WERI-Rb-1 (cell line): Measurements from ENCODE around the gene POLR2H.

Experiments used
- DNase-seq: peaks from one replicate; pipeline ENCODE4 v3.0.0-alpha.2; 2020
- H3K27ac ChIP-seq: fragments of 250-450 bp; sonication (Bioruptor Pico); 2 replicates; pipeline ENCODE4 v1.5.1; 2020; ENCODE audit warnings: mild to moderate bottlenecking, moderate library complexity
- H3K27me3 ChIP-seq: fragments of 250-450 bp; sonication (Bioruptor Pico); 2 replicates; pipeline ENCODE4 v1.5.1; 2021; ENCODE audit warnings: mild to moderate bottlenecking, low read depth, moderate library complexity; ENCODE audit not compliant: insufficient read depth, severe bottlenecking
- H3K36me3 ChIP-seq: fragments of 250-450 bp; sonication (Bioruptor Pico); 2 replicates; pipeline ENCODE4 v1.5.1; 2020; ENCODE audit warnings: mild to moderate bottlenecking, moderate library complexity
- H3K4me3 ChIP-seq: 2 replicates; pipeline ENCODE4 v1.5.1; 2011; ENCODE audit warnings: low read depth, mild to moderate bottlenecking, control low read depth, low read length
- H3K9me3 ChIP-seq: fragments of 250-450 bp; sonication (Bioruptor Pico); 2 replicates; pipeline ENCODE4 v1.5.1; 2021; ENCODE audit warnings: mild to moderate bottlenecking, moderate library complexity; ENCODE audit not compliant: severe bottlenecking
- CTCF ChIP-seq: IDR thresholded peaks from 2 replicates; pipeline ENCODE4 v1.5.1; 2011; ENCODE audit warnings: low read depth, mild to moderate bottlenecking, control low read depth, inconsistent platforms, low read length

Gene POLR2H

GRCh38 chr3:184325269-184325668, 36.2 kb upstream of the POLR2H start:
- Histone ChIP-seq H3K27ac (no peak overlapping the region), H3K4me3 (no peak overlapping the region), H3K27me3 (no peaks in the 10 kb centered on the region), H3K9me3 (no peaks in the 10 kb centered on the region), H3K36me3 (peaks cover 99% of the 10 kb centered on the region)
- no peak for TF ChIP-seq CTCF
- no peak for DNase-seq

GRCh38 chr3:184325715-184326369, 35.7 kb upstream of the POLR2H start:
- Histone ChIP-seq H3K4me3 (no peak overlapping the region), H3K9me3 (no peaks in the 10 kb centered on the region), H3K36me3 (peaks cover 99% of the 10 kb centered on the region), H3K27me3 (no peaks in the 10 kb centered on the region), H3K27ac (no peak overlapping the region)
- TF ChIP-seq CTCF = no peak
- DNase-seq = no peak

GRCh38 chr3:184327171-184327570, 34.3 kb upstream of the POLR2H start:
- H3K9me3 ChIP-seq = no peaks in the 10 kb centered on the region
- no peaks in the 10 kb centered on the region for H3K27me3 ChIP-seq
- peaks cover 99% of the 10 kb centered on the region for H3K36me3 ChIP-seq
- no peak for DNase-seq
- no peak overlapping the region for H3K4me3 ChIP-seq
- no peak overlapping the region for H3K27ac ChIP-seq
- TF ChIP-seq CTCF = no peak

- no peaks in the 10 kb centered on the region for H3K9me3 ChIP-seq
- H3K36me3 ChIP-seq = peaks cover 99% of the 10 kb centered on the region
- DNase-seq = no peak
- no peak for TF ChIP-seq CTCF
- H3K27me3 ChIP-seq = no peaks in the 10 kb centered on the region
- H3K4me3 ChIP-seq = no peak overlapping the region
- no peak overlapping the region for H3K27ac ChIP-seq
Measured at GRCh38 chr3:184328516-184328915, 33.0 kb upstream of the POLR2H start.

GRCh38 chr3:184332370-184333090, 29.0 kb upstream of the POLR2H start:
- Histone ChIP-seq H3K27ac (no peak overlapping the region), H3K9me3 (no peaks in the 10 kb centered on the region), H3K4me3 (no peak overlapping the region), H3K27me3 (no peaks in the 10 kb centered on the region), H3K36me3 (peaks cover 80% of the 10 kb centered on the region)
- no peak for DNase-seq
- TF ChIP-seq CTCF = no peak
